22Rv1 (cell line): ENCODE results near the gene HSDL2.
"Not testable (repeated sequence)": the region's sequence is repeated elsewhere in the genome, so short reads cannot be mapped to it uniquely, and the experiment has no call there.

Experiments
- H3K27ac ChIP-seq: fragments of 450-650 bp; 2 replicates; pipeline ENCODE4 v1.5.1; 2017
- ZFX ChIP-seq: fragments of 450-650 bp; IDR thresholded peaks from 2 replicates; pipeline ENCODE4 v1.6.1; 2017; ENCODE audit warnings: antibody characterized with exemption, borderline replicate concordance
- TF ChIP-seq, protein P1 (sequence below): fragments of 450-650 bp; IDR thresholded peaks from 2 replicates; pipeline ENCODE4 v1.5.1; 2017; ENCODE audit warnings: mild to moderate bottlenecking

Gene HSDL2

DNA sequence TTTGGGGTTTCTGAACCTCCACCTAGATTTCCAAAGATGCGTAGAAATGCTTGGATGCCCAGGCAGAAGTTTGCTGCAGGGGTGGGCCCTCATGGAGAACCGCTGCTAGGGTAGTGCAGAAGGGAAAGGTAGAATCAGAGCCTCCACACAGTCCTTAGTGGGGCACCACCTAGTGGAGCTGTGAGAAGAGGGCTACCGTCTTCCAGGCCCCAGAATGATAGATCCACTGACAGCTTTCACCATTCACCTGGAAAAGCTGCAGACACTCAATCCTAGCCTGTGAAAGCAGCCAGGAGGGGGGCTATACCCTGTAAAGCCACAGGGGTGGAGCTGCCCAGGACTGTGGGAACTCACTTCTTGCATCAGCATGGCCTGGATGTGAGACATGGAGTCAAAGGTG is 13.3 kb upstream of the HSDL2 start:
- no peak overlapping the region for H3K27ac ChIP-seq
- TF ChIP-seq, protein P1, sequence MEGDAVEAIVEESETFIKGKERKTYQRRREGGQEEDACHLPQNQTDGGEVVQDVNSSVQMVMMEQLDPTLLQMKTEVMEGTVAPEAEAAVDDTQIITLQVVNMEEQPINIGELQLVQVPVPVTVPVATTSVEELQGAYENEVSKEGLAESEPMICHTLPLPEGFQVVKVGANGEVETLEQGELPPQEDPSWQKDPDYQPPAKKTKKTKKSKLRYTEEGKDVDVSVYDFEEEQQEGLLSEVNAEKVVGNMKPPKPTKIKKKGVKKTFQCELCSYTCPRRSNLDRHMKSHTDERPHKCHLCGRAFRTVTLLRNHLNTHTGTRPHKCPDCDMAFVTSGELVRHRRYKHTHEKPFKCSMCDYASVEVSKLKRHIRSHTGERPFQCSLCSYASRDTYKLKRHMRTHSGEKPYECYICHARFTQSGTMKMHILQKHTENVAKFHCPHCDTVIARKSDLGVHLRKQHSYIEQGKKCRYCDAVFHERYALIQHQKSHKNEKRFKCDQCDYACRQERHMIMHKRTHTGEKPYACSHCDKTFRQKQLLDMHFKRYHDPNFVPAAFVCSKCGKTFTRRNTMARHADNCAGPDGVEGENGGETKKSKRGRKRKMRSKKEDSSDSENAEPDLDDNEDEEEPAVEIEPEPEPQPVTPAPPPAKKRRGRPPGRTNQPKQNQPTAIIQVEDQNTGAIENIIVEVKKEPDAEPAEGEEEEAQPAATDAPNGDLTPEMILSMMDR = peak; percentile 25; the same call in 1 of the 2 replicates
- TF ChIP-seq ZFX = no peak

DNA sequence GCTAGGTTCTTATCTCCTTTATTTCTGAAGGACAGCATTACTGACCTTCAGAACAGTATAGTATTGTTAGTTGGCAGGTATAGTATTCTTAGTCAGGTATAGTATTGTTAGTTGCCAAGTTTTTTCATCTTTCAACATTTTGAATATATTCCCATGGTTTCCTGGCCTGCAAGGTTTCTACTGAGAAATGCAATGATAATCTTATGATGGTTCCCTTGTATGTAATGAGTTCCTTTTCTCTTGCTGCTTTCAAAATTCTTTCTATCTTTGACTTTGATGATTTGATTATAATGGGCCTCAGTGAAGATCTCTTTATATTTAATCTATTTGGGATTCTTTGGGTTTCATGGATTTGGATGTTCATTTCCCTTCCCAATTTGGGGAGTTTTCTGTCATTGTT is 12.4 kb upstream of the HSDL2 start:
- TF ChIP-seq, protein P1 = no peak
- TF ChIP-seq ZFX = no peak
- no peak overlapping the region for H3K27ac ChIP-seq

DNA sequence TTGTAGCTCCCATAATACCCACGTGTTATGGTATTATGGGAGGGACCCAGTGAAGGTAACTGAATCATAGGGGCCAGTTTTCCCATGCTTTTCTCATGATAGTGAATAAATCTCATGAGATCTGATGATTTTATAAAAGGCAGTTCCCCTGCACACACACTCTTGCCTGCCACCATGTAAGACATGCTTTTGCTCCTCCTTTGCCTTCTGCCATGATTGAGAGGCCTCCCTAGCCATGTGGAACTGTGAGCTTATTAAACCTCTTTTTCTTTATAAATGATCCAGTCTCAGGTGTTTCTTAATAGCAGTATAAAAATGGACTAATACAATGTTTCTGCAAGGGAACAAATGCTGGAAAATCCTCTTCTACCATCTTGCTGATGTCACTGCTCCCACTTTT is 10.1 kb upstream of the HSDL2 start:
- no peak for TF ChIP-seq ZFX
- TF ChIP-seq, protein P1 = no peak
- H3K27ac ChIP-seq = no peak overlapping the region

DNA sequence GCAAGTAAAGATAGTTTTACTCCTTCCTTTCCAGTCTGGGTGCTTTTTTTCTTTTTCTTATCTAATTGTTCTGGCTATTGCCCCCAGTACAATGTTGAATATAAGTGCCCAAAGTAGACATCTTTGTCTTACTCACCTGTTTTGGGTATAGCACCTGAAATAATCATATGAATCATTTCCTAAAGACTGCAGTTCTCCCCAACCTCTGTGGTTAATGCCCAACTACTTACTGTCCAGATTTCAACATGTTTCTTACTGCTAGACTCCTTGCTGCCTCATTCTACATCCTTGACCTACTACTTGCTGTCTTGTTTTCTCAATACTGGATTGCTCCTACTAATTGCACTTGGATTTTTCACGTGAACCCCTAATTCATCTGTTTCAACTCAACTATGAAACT is 8.8 kb upstream of the HSDL2 start:
- TF ChIP-seq, protein P1 = no peak
- no peak for TF ChIP-seq ZFX
- H3K27ac ChIP-seq = no peak overlapping the region

DNA sequence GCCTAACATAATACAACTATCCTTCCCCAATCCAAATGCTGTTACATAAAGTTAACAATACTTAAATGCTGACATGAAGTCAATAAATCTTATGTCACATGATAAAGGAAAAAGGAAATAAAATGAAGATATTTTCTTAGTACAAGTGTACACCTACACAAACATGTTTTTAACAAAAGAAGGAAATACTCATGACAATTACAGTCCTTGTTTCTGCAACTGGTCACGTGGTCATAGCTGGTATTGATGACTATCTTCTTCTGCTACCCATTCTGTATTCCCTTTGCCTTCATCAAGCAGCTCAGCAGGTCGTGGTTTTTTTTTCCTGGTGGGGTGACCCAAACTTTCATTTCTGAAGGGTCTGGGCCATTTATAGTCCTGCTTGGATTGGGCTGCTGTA is 6.2 kb upstream of the HSDL2 start:
- not testable (repeated sequence) for H3K27ac ChIP-seq

DNA sequence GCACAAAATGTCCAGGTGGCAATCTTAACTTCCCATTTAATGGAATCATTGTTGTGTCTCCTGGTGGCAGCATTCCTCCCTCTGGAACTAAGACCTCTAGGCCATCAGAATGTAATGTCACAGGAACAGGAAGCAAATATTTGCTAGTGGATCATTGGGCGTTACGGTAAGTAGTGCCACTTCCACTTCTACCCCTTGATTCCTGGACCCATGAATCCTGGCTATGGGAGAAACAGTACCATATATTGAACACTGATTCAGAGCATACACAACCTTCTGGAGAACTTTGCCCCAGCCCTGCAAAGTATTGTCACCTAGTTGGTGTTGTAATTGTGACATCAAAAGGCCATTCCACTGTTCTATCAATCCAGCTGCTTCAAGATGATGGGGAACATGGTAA is 5.7 kb upstream of the HSDL2 start:
- not testable (repeated sequence) for H3K27ac ChIP-seq

DNA sequence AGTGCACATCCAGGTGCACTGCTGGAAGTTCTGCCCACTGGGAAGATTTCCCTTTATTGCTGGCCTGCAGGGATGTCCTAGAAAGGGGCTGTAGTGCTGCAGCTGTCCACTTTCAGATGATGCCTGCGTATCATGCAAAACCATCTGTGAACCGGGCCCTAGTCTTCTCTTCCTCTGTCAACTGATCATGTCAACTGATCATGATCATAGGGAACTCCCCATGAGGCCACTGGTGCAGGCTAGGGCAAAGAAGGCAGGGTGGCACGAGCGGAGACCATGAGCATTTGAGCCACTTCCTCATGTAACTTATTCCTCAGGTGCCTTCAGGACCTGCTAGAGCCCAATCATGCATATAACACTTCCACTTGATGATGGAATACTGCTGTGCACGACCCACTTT is 4.5 kb upstream of the HSDL2 start:
- TF ChIP-seq ZFX = no peak
- TF ChIP-seq, protein P1 = no peak
- H3K27ac ChIP-seq = no peak overlapping the region

DNA sequence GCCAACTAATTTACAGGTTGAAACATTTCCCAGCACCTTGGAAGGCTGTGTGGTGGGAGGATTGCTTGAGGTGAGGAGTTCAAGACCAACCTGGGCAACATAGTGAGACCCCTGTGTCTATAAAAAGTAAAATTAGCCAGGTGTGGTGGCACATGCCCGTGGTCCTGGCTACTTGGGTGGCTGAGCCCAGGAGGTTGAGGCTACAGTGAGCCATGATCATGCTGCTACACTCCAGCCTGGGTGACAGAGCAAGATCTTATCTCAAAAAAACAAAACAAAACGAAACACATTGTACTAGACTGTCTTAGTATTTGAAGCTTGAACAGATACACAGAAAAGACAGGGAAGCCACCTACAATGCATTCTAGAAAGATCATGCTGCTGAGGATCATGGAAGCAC is 2.8 kb upstream of the HSDL2 start:
- no peak overlapping the region for H3K27ac ChIP-seq
- no peak for TF ChIP-seq ZFX
- TF ChIP-seq, protein P1 = no peak
